ENCODE data around the gene OR52E4.

- TF ChIP-seq CTCF (IDR thresholded peaks at IDR 0.05; ENCODE audit: low read depth, low read length, missing input control) (no peak), MAX (IDR thresholded peaks at IDR 0.05) (no peak), FOXA1 (IDR thresholded peaks at IDR 0.05) (no peak), SP1 (IDR thresholded peaks at IDR 0.05) (no peak), HNF4G (IDR thresholded peaks at IDR 0.05) (no peak), REST (IDR thresholded peaks at IDR 0.05) (no peak), GABPA (IDR thresholded peaks at IDR 0.05 in 1 of 2, conservative IDR thresholded peaks at IDR 0.05 in 1 of 2) (no peak), NR2F2 (IDR thresholded peaks at IDR 0.05) (no peak), YY1 (IDR thresholded peaks at IDR 0.05) (no peak), TAF1 (conservative IDR thresholded peaks at IDR 0.05) (no peak), ATF3 (IDR thresholded peaks at IDR 0.05) (no peak)
Observed at GRCh38 chr11:5846701-5847100, 33.7 kb upstream of the OR52E4 start.

Data from liver (tissue), 3 donors.